Daoy (cell line): ENCODE measurements around the gene HIVEP3. TPM values are rescaled to one million over a fixed set of nuclear protein-coding genes. Genes with fewer than 3 reads are reported as not detected.

ENCODE experiments used
- DNase-seq: peaks from one replicate; pipeline ENCODE4 v3.0.0-alpha.2; 2015; ENCODE audit warnings: low read depth
- total RNA-seq: library from RNA; depleted of rRNA; stranded (reverse); fragments of >200 nt; shearing (Covaris generic); gene quantifications from 2 replicates; pipeline ENCODE4 v1.2.3, GENCODE V29; 2014

Gene HIVEP3
- total RNA-seq, 1 experiment from 2014 or later, result 9.5 TPM

DNA sequence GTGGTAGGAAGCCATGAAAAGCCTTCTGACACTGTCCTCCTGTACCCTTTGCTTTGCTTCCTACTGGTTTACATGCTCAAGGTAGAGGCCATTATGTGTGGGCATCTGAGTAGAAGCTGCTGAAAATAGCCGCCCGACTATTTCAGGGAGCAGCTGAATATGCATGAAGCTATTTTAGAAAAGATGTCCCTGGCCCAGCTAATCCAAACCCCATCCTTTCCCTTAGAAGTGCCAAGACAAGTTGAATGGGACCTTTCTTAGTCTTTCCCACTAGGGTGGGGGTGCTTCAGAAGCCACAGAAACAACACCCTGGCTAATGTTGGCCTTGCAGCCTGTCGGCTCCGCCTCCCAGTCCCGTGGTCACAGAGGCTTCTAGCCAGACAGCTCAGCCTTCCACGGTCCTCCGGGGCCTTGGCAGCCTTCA is 229.2 kb downstream of the HIVEP3 start:
- no peak for DNase-seq

DNA sequence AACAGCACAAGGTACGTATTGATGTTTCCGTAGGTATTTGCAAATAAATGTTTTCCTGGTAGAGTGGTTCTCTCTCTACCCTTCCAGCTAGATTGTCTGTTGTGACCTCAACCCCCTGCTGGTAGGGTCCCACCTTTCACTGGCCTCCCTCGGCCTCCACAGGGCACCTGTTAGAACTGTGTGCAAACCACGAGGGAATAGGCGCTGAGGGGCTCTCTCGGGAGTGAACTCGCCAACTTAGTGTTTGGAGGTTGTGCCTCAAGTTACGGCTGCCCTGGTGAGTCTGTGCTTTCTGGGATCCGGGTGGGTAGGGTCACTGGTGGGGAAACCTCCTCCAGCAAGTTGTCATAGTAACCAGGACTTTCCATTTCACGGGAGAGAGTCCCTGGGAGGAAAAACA is 229.6 kb downstream of the HIVEP3 start:
- no peak for DNase-seq

DNA sequence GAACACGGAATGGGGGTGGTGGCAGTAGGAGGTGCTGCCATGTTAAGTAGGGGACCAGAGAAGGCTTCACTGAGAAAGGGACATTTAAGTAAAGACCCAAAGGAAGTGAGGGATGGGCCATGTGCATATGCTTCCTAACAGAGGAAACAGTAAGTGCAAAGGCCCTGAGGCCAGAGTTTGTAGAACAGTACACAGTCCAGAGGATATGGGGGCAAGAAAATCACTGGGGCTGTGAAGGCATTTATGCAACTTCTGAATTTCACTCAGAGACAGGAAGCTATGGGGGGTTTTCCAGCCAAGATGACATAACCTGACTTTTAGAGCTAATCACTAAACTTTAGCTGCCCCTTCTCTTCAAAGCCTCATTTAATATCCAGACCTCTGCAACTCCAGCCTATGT is 231.7 kb downstream of the HIVEP3 start:
- no peak for DNase-seq

DNA sequence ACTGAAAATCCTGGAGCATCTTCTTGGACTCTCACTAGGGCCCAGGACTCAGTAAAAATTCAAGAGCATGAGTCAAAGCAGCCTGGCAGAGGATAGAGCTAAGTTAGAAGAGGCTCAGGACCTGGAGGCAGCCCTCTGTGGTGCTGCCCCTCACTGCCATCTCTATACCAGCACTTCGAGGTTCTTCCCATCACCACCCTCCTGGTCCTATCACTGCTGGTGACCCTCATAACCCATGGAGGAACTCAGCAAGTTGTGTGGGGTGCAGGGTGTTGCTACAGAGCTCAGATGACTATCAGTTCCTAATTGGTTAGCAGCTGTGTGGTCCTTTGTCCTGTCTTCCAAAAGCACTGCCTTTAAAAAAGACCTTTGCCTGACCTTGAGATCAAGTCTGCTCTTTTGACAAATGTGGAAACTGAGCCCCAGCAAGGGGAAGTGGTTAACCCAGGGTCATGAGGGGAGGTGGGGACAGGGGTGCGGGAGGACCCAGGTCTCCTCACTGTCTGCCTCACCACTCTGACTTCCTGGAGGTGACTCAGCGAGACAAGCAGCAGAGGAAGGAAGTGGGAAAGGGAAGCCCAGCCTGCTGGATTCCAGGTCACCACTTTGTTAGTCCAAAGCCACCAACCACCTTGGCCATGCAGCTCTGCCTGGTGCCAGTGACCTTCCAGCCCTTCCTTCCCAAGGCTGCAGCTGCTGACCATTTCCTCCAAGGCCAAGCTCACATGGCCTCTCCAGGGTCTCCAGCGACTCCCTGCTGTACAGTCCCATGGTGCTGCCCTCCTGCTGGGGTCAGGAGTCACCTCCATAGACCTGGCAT is 234.8 kb downstream of the HIVEP3 start:
- peak; percentile 72 for DNase-seq

DNA sequence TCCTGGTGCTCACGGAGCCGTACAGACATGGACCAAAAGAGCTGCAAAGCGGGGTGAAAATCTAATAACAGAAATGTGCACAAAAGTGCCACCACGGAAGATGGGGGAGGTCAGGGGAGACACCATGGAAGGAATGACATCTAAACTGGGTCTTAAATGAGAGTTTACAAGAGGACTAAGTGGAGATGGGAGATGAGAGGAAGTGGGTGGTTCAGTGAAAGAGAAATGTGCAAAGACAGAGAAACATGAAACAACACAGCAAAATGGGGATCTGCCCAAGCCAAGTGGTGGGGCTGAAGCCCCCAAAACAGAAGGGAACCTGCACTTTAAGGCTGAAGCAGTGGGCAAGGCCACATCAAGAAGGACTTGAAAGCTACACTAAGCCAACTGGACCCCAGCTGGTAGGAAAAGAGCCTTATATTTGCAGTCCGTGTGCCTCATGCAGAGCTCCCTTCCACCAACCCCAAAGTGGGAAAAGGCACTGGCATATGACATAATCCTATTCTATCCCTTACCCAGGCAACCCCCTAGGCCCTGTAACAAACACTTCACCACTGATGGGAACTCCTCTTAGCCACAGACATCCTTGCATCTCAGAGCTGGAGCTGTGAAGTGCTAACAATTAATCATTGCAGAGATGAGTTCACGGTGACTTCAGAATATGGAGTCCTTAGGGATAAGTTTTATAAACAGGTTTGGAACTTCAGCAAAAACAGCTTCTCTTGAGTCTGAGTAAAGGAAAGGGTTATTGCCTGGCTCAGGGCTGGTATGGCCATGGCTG is 235.7 kb downstream of the HIVEP3 start:
- no peak for DNase-seq

DNA sequence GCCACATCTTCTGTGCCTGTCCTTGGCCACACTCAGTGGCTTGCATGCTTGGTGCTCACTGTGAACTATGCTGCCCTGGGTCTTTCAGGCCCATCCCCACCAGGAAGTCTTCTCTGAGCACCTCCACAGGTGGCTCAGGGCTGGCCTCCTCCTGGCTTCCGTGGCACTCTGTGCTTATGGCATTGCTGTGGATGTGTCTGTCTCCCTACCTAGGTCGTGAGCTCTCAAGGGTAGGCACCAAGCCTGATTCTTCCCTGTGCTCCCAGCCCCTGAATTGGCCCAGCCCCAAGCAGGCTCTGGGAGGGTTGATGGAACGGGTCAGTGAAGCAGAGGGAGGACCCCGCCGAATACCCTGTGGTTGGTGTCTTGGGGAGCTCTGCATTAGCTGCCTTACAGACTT is 236.6 kb downstream of the HIVEP3 start:
- no peak for DNase-seq

DNA sequence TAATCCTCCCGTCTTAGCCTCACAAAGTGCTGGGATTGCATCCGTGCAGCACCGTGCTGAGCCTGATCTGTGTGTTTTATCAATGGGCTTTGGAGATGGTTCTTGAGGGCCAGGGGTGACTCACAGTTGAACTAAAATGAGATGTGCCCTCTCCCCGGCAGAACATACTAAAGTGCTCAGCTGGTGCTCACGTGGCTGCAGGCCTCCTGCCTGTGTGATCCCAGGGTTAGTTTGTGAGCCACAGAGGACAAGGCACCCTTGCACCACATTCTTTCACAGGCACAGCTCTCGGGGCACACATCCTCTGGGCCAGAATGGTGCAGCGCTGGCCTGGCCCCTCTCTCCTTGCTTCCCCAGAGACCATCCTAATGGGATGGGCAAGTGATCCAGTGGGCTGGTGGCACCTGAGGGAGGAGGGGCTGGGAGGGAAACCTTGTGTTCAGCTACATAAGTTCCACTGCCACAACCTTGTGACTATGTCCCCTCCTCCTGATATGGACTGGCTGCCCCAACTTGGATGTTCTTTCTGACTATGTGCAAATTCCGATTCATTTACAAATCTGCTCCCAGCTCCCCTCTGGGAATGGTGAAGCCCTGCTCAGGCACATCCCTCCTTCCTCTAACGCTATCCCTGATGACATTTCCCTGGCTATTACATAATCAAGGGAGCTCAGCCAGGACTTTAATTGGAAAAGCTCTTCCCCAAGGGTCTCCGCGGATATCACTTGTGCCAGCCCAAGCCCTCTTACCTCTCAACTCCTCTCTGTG is 237.2 kb downstream of the HIVEP3 start:
- DNase-seq, result peak; percentile 73

DNA sequence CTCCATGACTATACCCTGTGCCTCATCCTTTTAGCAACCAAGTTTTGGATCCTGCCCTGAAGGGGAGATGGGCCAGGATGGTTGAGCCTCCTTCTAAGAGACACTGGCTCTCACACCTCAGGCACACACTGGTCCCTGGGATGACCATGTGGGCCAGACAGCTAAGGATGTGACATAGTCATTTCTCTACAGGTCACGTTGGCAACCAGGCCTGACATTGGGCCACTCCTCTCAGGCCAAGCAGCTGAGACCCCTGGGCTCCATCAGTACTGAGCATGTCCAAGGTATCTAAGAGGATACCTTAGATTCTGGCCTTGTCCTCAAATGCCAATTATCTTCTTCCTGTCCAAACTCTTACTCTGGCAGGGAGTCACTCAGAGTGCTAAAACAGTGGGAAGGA is 238.7 kb downstream of the HIVEP3 start:
- no peak for DNase-seq

DNA sequence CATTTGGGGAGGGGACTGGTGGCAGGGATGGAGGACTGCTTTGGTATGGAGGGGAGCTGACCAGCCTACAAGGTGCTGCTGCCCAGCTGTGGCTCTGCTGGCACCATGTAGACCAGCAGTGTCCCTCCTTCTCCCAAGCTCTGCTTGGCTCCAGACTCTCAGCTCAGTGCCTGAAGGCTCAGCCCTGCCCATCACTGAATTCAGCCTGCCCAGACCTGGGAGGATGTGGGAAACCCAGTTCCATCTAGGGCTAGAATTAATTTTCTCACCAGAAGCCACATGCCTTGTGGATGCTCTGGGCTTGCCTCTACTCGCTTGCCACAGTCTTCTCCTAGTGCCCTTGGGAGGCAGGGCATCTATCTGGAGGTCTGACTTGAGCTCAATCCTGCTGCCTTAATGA is 239.2 kb downstream of the HIVEP3 start:
- DNase-seq, result no peak

DNA sequence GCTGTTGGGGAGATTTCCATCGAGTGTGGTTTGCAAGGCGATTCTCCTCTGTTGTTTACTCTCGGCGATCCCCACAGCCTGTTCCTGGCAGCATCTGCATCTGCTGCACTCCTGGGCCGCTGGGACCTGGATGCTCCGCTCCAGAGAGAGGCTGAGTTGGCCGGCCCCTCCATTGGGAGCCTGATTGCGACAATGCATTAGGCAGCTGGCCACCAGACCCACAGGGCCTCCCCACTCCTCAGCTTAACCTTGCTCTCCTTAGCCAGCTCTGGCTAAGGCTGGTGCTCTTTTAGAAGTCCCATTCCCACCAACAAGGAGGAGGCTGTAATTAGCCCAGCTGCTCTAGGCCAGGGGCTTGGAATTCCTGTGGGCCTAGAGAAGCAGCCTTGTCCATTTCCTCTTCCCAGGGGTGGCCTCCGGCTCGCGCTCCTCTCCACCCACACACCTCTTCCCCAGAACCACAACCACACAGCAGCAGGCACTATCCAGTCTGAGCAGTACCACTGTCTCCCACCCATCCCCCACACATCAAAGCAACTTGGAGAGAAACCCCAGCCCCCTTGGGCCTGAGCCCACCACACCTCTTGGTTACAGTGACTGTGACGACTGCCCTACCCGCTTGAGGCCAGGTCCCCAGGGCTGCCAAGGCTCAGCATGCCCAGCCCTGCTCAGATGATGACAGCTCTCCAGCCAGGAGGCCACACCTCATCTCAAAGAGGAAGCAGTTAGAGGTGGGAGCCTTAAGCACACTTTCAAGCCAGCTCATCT is 240.4 kb downstream of the HIVEP3 start:
- DNase-seq, result peak; percentile 87

DNA sequence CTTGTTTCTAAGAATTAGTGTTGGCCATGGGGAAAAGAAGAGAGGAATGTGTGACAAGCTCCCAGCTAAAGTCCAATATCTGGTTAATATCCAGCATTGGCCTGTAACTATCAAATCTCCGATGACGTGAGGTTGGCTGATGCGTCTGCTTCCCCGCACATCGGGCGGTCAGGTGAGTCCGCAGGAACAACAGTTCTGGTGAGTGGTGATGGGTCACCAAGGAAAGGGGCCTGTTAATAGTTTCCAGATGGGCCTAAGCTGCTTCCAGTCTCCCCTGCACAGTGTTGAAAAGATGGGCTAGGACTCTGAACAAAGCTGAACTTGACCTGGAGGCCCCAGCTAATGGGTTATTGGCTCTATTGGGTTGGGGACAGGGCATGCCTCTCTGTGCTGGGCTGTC is 241.1 kb downstream of the HIVEP3 start:
- DNase-seq, result no peak

DNA sequence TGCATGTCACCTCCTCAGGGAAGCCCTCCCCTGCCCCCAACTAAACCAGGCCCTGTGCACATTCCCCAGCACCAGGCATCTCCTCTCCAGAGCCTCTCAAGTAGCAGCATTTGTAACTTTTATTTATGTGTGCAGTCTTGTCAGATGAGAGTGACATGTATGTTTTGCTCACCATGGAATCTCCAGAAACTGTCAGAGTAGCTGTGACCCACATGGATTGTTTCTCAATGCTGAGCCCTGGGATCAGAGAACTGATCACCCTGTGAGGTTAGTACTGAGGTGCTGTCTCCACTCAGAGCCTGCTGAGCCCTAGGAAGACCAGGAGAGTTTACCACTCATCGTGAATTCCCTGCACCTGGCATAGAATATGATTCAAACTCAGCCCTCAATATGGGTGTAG is 243.3 kb downstream of the HIVEP3 start:
- no peak for DNase-seq

DNA sequence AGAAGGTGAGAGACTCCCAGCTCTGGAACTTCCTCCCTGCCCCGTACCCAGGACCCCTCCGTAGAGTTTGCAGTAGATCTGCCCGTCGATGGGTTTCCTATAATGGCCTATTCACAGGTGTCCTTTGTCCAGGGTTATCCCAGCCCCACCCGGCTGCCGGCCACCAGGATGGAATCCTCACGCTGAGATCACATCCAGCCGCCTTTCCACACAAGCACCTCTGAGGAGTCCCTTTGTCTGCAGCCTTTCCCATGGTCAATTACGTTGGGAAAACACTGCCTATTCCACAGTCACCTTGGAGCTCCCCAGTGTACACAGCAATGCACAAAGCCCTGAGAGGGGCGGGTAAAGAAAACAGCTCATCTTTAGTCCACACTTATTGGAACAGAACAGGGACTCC is 244.2 kb downstream of the HIVEP3 start:
- DNase-seq, result no peak

DNA sequence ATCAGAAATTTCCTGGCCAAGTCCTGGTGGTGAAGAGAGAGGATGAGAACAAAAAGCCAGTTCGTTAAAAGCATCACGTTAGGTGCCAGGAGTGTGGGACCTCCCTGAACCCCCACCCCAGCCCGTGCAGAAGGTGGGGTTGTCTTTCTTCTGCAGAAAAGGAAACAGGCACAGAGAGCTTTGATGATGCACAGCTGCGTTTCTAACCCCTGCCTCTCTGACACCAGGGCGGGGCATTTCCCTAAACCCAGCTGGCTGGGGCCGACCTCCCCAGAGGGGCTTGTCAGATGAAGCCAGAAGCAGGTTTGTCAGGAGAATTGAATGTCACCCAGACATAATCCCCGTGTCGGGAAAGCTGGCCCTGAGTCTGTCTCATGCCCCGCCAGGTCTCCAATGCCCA is 244.9 kb downstream of the HIVEP3 start:
- DNase-seq, result no peak

DNA sequence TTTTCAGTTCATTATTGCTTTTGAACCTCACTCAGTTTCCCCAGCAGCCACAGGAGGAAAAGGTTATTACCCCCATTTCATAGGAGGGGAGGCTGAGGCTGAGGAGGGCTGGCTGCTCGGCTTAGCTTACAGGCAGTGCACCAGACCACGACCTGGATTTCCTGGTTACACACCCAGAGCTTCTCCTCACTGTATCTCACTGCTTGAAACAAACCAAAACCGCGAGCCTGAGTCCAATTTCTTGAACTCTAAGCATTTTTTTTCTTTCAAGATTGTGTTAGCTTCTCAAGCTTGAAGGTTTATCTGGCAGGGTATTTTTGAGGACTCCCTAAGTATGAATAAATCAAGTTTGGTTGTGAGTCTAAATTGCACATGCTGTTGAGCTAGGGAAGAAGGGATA is 245.3 kb downstream of the HIVEP3 start:
- peak; percentile 51 for DNase-seq

DNA sequence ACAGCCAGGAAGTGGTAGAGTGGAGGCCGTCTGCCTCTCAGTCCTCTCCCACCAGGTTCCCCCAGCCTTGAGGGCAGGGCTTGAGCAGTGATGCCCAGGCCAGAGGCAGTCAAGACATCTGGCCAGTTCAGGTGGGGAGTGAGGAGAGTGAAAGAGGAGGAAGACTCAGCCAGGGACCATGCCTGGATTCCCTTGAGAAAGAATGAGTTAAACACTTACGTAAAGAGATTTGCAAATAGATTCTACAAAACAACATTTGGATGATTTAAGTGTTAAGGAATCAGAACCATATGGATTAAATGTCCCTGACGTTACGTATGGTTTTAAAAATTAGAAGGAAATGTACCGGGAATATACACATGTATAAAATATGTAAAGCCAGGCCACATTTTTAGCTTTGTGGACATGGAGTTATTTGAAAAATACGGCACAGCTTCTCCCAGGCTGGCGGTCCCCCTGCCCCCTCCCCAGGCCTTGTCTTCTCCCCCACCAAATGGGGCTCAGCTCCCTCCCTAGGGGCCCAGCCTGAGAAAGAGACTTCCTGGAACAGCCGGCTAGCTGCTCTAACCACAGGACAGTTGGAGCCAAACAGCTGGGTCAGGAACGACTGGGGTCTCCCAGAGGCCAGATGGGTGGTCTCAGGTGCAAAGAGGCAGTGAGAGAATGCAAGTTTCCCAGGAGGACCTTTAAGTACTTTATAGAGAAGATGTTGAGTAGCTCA is 245.9 kb downstream of the HIVEP3 start:
- DNase-seq, result no peak

DNA sequence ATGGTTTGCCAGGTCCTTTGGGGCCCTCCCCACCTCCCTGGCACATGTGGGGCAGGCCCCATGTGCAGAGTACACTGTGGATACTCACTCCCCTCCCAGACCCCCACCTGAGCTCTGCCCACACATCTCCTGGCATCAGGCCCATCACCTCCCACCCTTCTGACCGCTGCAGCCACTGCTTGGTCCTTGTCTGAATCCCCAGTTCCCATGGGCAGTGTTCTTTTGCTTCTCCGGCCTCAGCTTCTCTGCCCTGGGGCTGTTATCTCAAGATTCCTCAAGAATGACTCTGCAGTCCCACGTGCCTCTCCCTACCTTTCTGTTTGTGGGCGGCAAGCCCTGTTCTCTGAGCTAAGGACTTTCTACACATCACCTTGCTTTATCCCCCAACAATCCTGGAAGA is 246.5 kb downstream of the HIVEP3 start:
- DNase-seq, result peak; percentile 91

DNA sequence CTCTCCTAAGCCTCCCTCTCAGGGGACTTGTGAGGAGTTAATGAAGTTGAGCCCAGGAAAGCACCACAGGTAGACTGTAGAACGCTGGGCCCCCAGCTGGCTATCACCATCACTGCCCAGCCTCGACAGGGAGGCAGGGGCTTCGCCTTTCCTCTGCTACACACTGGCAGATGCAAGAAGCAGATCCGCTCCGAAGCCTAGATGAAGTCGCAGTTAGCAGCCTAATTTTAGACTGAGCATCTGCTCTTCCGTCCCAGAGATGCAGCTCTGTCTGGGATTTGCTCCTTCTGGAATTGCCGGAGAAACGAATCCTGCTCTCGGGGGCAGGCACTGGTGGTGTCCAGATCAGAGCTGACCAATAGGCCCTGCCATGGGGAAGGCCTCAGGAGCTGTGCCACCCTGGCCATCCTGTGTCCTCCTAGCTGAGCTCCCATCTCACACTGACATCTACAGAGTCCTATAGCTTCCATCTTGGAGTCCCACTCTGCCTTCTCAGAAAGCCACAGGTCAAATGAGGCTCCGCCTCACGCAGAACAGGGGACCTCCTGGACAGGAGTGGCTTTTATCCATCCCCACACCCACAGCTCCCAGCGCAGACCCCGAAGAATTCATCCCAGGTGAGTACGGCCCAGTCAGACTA is 247.5 kb downstream of the HIVEP3 start:
- no peak for DNase-seq

DNA sequence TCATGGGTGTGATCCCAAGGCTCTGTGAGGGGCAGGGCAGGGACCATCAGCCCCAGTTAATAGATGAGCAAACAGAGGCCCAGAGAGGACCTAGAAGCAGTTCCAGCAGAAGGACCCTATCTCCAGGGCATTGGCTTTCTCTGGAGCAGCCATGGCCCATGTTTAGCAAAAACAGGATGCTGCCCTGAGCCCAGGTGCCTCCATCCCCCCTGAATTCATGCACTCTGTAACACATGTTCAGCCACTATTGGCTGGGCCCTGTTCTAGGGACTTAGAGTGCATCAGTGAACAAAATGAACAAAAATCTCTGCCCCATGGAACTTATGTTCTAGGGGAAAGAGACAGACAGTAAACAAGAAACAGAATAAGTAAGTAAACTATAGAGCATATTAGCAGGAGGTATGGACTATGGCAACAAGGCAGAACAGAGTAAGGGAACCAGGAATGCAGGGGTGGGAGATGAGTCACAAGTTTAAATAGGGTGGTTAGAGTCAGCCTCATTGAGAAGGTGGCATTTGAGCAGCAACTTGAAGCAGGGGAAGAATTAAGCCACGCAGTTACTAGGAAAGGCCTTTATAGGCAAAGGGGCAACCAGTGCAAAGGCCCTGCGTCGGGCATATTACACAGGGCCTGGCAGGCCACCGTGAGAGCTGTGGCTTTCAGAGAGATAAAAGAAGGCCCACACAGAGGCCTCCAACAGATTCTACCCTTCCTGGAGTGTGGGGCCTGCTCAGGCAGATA is 248.3 kb downstream of the HIVEP3 start:
- DNase-seq, result peak; percentile 81

DNA sequence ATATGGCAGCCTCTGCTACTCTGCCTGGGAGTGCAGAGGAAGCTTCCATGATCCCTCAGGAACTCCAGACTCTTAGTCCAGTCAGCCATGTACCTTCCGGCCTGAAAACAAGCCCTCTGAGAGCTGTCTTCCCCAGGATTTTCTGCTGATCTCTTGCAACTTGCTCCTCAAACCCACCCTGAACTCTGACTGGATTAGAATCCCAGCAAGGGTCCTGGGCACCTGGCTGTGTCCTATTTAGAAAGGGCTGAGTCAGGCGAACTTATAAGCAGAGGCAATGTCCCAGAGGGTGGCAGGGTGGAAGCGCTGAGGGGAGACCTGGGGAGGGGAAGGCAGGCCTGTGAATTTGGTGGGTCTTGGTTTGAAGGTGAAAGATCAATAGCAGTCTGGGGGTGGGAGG is 249.8 kb downstream of the HIVEP3 start:
- no peak for DNase-seq
